Vagina (tissue), 2 donors: ENCODE results near the gene SELPLG. TPM values are rescaled to one million over a fixed set of nuclear protein-coding genes. Genes with fewer than 3 reads are reported as not detected.
"Not testable (repeated sequence)": the region's sequence is repeated elsewhere in the genome, so short reads cannot be mapped to it uniquely, and the experiment has no call there.

Experiments
- DNase-seq, 2 donors: peaks; one replicate each; pipeline ENCODE4 v3.0.0-alpha.2; 2017; ENCODE audit errors: extremely low spot score in 2 of 2
- H3K27ac ChIP-seq: fragments of 200-600 bp; sonication (generic); one replicate; pipeline ENCODE4 v1.5.1; 2019
- H3K27me3 ChIP-seq: fragments of 200-600 bp; sonication (generic); one replicate; pipeline ENCODE4 v1.5.1; 2019
- H3K36me3 ChIP-seq, 2 donors: fragments of 200-600 bp; sonication (generic); one replicate each; pipeline ENCODE4 v1.5.1; 2017 to 2019
- H3K4me1 ChIP-seq: fragments of 200-600 bp; sonication (generic); one replicate; pipeline ENCODE4 v1.5.1; 2019
- H3K4me3 ChIP-seq, 2 donors: fragments of 200-600 bp; sonication (generic); 1 replicate in 1 of 2; 2 replicates in 1 of 2; pipeline ENCODE4 v1.5.1; 2016 to 2019
- H3K9me3 ChIP-seq: fragments of 200-600 bp; sonication (generic); one replicate; pipeline ENCODE4 v1.5.1; 2019
- POLR2A ChIP-seq, 2 donors: fragments of 450-650 bp; IDR thresholded peaks; one replicate each; pipeline ENCODE4 v1.6.1; 2017; ENCODE audit warnings: antibody characterized with exemption in 2 of 2, mild to moderate bottlenecking in 2 of 2, moderate library complexity in 2 of 2
- POLR2AphosphoS5 ChIP-seq, 2 donors: sonication (generic); formaldehyde crosslinking; IDR thresholded peaks; one replicate each; pipeline ENCODE4 v1.9.0; 2017; ENCODE audit warnings: antibody characterized with exemption in 2 of 2, mild to moderate bottlenecking in 2 of 2, low read depth in 1 of 2; ENCODE audit not compliant: insufficient read depth in 1 of 2
- intact Hi-C: fragments of 100-400 bp; cut with DNase I; formaldehyde crosslinking; loops from one replicate; pipeline ENCODE4 v1.15.1; 2023
- total RNA-seq: library from RNA; depleted of rRNA; stranded (reverse); fragments of >200 nt; gene quantifications from one replicate; pipeline ENCODE4 v1.2.3, GENCODE V29; 2016
- TF ChIP-seq, protein P1 (sequence below), 3 experiments: fragments of 450-650 bp in 2 of 3; fragments of 200-600 bp in 1 of 3; sonication (generic) in 1 of 3; IDR thresholded peaks; one replicate each; pipeline ENCODE4 v1.5.1; 2017 to 2019; ENCODE audit warnings: antibody characterized with exemption in 3 of 3, mild to moderate bottlenecking in 2 of 3, moderate library complexity in 2 of 3

The SELPLG gene
- total RNA-seq, 1 donor from 2014 or later = 14.2 TPM

DNA sequence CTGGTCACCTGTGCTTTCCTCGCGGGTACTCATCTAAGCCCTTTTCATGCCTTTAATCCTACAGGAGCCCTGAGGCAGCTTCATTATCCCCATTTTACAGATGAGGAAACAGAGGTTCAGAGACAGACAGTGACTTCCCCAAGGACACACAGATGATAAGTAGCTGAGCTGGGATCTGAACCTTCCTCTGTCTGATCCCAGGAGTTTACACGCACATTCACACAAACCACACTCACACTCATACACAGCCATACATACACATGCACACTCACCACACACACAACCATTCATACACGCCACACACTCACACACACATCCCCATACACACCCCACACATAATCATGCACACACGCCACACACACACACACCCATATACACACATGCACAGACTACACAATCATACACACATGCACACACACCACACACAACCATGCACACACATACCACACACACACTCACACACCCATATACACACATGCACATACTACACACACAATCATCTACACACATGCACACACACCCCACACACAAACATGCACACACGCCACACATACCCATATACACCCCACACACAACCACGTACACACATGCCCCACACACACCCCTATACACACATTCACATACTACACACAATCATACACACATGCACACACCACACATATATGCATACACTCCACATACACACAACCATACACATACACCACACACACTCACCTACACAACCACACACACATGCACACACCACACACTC lies 38.6 kb downstream of the SELPLG start:
- H3K27me3 ChIP-seq = no peaks in the 10 kb centered on the region
- H3K4me1 ChIP-seq = peaks cover 25% of the 10 kb centered on the region
- H3K4me3 ChIP-seq = peak overlapping the region in 1 of 2 donors; percentile 41
- no peaks in the 10 kb centered on the region for H3K36me3 ChIP-seq
- TF ChIP-seq POLR2A (IDR thresholded peaks at IDR 0.05) (no peak), POLR2AphosphoS5 (IDR thresholded peaks at IDR 0.05; ENCODE audit: insufficient read depth in 1 of 2, low read depth in 1 of 2) (no peak)
- TF ChIP-seq, protein P1, sequence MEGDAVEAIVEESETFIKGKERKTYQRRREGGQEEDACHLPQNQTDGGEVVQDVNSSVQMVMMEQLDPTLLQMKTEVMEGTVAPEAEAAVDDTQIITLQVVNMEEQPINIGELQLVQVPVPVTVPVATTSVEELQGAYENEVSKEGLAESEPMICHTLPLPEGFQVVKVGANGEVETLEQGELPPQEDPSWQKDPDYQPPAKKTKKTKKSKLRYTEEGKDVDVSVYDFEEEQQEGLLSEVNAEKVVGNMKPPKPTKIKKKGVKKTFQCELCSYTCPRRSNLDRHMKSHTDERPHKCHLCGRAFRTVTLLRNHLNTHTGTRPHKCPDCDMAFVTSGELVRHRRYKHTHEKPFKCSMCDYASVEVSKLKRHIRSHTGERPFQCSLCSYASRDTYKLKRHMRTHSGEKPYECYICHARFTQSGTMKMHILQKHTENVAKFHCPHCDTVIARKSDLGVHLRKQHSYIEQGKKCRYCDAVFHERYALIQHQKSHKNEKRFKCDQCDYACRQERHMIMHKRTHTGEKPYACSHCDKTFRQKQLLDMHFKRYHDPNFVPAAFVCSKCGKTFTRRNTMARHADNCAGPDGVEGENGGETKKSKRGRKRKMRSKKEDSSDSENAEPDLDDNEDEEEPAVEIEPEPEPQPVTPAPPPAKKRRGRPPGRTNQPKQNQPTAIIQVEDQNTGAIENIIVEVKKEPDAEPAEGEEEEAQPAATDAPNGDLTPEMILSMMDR (IDR thresholded peaks at IDR 0.05) = no peak
- DNase-seq = no peak
- H3K27ac ChIP-seq = no peak overlapping the region
- intact Hi-C loops = no loop called here
- H3K9me3 ChIP-seq = no peaks in the 10 kb centered on the region

DNA sequence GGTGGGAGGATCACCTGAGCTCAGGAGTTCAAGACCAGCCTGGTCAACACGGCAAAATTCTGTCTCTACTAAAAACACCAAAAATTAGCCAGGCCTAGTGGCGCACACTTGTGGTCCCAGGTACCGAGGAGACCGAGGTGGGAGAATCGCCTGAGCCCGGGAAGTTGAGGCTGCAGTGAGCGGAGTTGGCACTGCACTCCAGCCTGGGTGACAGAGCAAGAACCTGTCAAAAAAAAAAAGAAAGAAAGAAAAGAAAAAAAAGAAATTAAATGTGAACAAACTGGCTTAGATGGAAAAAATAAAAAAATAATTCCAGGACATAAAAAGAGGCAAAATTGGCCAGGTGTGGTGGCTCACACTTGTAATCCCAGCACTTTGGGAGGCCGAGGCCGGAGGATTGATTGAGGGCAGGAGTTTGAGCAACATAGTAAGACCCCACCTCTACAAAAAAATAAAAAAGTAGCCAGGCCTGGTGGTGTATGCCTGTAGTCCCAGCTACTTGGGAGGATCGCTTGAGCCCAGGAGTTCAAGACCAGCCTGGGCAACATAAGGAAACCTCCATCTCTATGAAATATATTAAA lies 39.3 kb downstream of the SELPLG start:
- no peaks in the 10 kb centered on the region for H3K36me3 ChIP-seq
- H3K4me1 ChIP-seq = peaks cover 27% of the 10 kb centered on the region
- H3K27ac ChIP-seq = peak overlapping the region; percentile 8
- TF ChIP-seq, protein P1 (IDR thresholded peaks at IDR 0.05) = no peak
- TF ChIP-seq POLR2A (IDR thresholded peaks at IDR 0.05) (no peak), POLR2AphosphoS5 (IDR thresholded peaks at IDR 0.05; ENCODE audit: insufficient read depth in 1 of 2, low read depth in 1 of 2) (no peak)
- no peak for DNase-seq
- H3K4me3 ChIP-seq = no peak overlapping the region
- intact Hi-C loops = no loop called here
- no peaks in the 10 kb centered on the region for H3K27me3 ChIP-seq
- no peaks in the 10 kb centered on the region for H3K9me3 ChIP-seq

DNA sequence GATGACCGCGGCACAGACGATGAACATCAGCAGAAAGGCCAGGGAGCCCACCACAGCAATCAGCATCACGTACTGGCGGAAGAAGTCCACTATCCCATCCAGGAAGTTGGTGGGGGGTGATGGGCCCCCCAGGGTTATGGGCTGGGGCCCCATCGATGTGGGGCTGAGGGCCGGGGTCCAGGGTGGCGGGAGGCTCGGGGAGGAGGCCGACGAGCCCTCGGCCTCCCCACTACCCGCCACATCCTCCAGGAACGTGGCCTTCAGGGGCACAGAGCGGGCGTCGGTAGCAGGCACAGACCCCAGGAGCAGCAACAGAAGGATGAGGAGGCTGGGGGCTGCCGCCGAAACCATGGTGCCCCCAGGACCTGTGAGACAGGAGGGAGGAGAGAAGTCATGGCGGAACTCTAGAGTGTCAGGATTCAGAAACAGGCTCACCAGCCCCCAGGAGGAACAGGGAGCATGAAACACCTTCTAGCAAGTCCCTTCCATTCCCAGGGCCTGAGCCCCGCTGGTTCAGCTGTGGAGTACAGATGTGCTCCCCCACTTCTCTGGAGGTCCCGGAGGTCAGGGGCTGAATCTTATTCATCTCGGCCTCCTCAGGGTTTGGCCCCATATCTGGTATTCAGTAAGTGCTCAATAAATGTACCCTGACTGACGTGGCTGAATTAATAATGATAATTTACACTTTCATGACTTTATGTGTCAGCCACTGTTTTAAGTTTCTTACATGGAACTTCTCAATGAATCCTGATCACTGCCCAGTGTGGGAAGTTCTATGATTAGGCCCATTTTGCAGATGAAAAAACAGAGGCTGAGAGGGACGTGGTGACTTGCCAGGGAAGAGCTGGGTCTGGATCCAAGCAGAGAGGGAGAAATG lies 41.4 kb downstream of the SELPLG start:
- TF ChIP-seq, protein P1 (IDR thresholded peaks at IDR 0.05) = no peak
- H3K27me3 ChIP-seq = no peaks in the 10 kb centered on the region
- intact Hi-C loops = no loop called here
- no peaks in the 10 kb centered on the region for H3K9me3 ChIP-seq
- H3K4me3 ChIP-seq = no peak overlapping the region
- no peak for DNase-seq
- H3K4me1 ChIP-seq = peaks cover 29% of the 10 kb centered on the region
- no peaks in the 10 kb centered on the region for H3K36me3 ChIP-seq
- no peak overlapping the region for H3K27ac ChIP-seq

DNA sequence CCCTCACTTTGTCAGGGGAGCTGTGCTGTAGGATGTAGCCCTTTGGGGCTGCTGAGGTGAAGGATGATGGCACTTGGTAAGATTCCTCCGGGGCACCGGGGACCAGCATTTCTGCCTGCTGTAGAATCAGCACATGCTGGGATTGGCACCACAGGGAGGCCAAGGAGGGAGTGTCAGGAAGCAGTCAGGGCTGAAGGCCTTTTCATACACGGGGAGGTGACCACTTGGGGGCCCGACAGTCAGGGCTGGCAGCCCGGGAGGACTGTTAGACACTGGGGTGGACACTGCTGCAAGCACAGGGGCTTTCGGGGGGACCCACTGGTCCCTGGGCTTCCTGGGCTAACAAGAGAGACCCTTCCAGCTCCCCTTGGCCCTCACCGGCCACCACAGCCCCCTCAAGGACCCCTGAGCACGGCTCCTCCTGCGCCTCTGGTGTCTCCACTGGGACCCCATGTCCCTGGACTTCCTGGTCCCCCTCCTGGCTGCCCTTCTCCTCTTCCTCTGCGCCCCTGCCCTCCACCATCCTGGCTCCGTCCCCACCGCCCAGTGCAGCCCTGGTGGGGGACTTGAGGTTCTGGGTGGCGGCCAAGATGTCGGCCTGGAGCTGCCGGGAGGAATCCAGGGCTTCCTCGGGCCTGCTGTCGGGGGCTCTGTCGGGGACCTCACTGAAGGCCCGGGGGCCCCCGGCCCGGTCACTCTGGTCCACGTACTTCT lies 42.3 kb downstream of the SELPLG start:
- H3K9me3 ChIP-seq = no peaks in the 10 kb centered on the region
- intact Hi-C loops = no loop called here
- no peak overlapping the region for H3K4me3 ChIP-seq
- DNase-seq = no peak
- no peaks in the 10 kb centered on the region for H3K36me3 ChIP-seq
- no peak for TF ChIP-seq POLR2A (IDR thresholded peaks at IDR 0.05)
- TF ChIP-seq POLR2AphosphoS5 (IDR thresholded peaks at IDR 0.05; ENCODE audit: insufficient read depth in 1 of 2, low read depth in 1 of 2) = no peak
- TF ChIP-seq, protein P1 (IDR thresholded peaks at IDR 0.05) = no peak
- H3K4me1 ChIP-seq = peaks cover 21% of the 10 kb centered on the region
- H3K27ac ChIP-seq = no peak overlapping the region
- no peaks in the 10 kb centered on the region for H3K27me3 ChIP-seq

DNA sequence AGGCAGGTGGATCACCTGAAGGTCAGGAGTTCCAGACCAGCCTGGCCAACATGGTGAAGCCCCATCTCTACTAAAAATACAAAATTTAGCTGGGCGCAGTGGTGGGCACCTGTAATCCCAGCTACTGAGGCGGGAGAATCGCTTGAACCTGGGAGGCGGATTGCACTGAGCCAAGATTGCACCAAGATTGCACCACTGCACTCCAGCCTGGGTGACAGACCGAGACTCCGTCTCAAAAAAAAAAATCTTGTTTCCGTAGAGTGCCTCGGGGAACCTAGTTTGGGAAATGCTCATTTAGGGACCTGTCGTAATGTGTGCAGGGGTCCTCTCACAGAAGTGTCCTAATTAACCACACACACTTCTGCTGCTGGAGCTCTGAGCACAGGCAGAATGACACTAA lies 43.2 kb downstream of the SELPLG start:
- H3K27me3 ChIP-seq, H3K36me3 ChIP-seq, DNase-seq, H3K27ac ChIP-seq, H3K4me3 ChIP-seq, intact Hi-C loops, H3K9me3 ChIP-seq: not testable (repeated sequence)
- peaks cover 12% of the 10 kb centered on the region for H3K4me1 ChIP-seq
